HG02973 (cell line): ENCODE measurements around the gene DYDC1.
"Not testable (repeated sequence)": the region's sequence is repeated elsewhere in the genome, so short reads cannot be mapped to it uniquely, and the experiment has no call there.

Experiments
- ATAC-seq: cut with Tn5 transposase; IDR thresholded peaks from one replicate; pipeline ENCODE4 v1.9.1; 2021; ENCODE audit warnings: moderate library complexity; ENCODE audit not compliant: unreplicated experiment

DYDC1 gene

DNA sequence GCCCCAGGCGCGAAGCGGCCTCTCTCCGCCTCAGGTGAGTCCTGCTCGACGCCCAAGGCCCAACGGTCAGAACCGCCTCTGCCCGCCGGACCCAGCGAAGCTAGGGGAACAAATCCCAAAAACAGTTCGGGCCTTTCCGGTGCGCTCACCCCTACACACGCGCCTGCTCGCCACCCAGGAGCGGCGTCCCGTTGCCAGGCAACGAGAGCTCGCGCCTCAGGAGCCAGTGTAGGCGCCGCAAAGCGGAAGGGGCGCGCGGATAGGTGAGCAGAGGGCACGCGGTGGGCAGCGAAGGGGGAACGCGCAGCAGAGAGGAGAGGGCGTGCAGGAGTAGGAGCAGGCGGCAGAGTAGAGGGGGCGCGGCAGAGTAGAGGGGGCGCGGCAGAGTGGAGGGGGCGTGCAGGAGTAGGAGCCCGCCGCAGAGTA lies at the start of gene DYDC1, which contains the start of gene DYDC2:
Gene DYDC1, minus strand, starts transcription at position 193 of the 426 bp plus-strand sequence. CDS start 4,154 bp downstream, outside the sequence.
Gene DYDC2, plus strand, starts transcription at position 219 of the 426 bp plus-strand sequence. CDS start 5,663 bp downstream, outside the sequence.
- peak; percentile 72 for ATAC-seq

DNA sequence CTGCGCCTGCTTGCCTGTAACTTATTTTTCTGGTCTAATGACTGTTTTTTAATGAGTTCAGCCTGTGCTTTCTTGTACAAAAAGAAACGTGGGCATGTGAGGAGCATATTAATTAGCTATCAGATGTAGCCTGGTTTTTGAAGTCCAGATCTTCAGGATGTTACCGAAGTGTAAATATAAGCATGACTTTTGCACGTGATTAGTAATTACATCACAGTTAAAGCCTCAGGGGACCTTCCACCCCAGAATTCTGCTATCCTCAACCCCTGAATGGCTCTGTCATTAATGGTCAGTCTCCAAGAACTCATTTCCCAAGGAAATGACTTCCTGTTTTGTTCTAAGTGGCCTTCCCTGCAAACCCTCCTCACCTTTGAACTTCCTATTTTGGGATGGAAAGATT lies 49.6 kb upstream of the DYDC1 start:
- ATAC-seq: no peak

DNA sequence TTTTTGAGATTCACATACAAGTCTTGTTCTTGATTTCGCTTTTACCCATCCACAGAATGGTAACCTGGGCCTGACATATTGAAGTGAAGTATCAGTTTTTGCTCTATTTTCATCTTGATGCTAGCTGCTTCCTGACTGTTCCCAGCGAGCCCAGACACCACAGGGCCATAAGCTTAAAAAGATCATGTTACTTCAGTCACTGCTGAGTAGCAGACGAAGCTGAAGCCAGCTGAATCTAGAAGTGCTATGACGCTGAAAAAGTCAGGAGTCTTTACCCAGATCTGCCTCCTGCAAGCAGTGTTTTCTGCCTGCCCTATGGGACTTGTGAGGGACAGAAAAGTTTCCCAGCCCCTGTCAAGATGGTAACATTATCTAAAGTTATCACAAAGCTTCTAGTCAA lies 49.1 kb upstream of the DYDC1 start:
- no peak for ATAC-seq

DNA sequence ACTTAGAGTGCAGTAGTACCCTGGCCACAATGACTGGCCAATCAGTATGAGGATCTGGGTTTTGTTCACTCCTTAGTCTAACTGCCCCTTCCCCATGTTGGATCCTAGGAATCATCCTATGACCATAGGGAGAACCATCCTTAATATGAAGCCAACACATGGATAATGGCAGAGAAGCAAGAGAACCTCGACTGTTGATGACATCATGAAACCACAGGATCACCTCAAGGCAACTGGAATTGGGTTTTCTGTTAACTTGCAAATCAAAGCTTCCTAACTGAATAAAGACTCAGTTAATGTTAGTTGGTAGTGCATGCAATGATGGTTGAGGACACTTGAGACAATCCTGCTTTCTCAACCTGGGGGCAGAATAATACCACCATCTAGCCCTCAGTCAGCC lies 48.5 kb upstream of the DYDC1 start:
- ATAC-seq: no peak

- ATAC-seq: no peak
These were observed 43.7 kb upstream of the DYDC1 start for GRCh38 chr10:80400136-80400804.

- ATAC-seq: no peak
These were observed 40.5 kb upstream of the DYDC1 start for GRCh38 chr10:80397014-80397413.

DNA sequence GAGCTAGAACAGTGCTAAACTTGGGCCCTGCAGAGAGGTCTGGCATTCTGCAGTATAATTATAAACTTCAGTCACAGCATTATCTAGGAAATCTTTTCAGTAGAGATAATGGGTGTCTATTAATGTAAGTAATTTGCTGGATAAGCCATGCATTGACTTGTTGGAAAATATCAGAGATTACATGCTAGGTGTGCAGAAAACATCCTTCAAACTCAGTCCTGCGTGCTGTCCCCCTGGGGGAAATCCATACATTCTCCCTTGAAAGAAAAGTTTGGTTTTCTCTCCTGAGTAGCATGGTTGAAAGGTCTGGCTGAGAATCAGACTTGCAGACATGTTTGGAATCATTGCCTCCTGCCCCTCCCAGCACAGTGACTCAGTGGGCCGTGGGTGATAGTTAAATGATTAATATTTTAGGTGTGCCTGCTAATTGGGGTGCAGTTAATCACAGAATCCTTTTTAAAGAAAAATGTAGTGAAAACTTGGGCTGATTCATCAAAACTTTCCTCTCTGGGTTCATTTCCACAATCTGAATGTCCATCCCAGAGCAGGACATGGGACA lies 37.9 kb upstream of the DYDC1 start:
- no peak for ATAC-seq

GRCh38 chr10:80392250-80392649 lies 35.7 kb upstream of the DYDC1 start:
- no peak for ATAC-seq

DNA sequence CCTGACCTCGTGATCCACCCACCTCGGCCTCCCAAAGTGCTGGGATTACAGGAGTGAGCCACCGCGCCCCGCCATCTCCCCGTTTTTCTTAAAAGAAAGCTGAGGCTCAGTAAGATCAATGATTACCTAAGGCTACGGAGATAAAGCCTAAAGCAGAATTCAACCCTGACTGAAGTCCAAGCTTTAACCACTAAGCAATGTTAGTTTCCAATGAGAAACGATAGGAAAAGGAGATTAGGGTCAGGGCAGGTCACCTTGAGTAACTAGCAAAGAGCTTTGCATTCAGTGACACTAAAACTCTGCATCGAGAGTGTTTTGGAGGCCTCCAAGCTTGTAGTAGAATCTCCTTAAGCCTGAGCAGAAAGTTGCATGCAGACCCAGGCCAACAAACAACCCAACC lies 34.2 kb upstream of the DYDC1 start:
- no peak for ATAC-seq

- ATAC-seq: no peak
These were observed 26.4 kb upstream of the DYDC1 start for GRCh38 chr10:80382989-80383388.

DNA sequence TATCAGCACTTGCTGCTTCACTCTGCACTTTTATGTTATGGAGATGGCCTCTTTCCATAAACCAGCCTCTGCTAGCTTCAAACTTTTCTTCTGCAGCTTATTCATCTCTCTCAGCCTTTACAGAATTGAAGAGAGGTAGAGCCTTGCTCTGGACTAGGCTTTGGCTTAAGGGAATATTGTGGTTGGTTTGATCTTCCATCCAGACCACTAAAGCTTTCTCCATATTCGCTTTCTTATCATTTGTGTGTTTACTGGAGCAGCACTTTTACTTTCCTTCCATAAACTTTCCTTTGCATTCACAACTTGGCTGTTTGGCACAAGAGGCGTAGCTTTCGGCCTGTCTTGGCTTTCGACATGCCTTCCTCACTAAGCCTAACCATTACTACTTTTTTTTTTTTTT lies 23.6 kb upstream of the DYDC1 start:
- ATAC-seq: no peak

- ATAC-seq: no peak
These were observed 23.1 kb upstream of the DYDC1 start for GRCh38 chr10:80379701-80380100.

GRCh38 chr10:80373502-80373901 lies 16.9 kb upstream of the DYDC1 start:
- ATAC-seq: no peak

DNA sequence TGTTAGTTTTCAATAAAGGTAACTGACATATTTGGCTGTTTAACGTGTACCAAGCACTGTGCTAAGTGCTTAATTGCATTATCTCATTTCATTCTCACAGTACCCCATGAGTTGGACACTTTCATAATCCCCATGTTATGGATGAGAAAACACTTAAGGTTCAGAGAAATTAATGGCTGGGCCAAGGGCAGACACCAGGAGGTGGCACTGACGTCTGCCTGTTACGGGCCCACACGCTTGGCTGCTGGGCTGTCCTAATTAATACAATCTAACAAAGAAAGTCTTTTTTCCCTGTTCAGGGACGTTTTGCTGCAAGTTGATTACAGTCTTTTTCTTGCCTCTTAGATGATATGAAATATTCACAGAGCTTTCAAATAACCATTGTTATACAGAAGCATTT lies 16.1 kb upstream of the DYDC1 start:
- ATAC-seq: no peak

DNA sequence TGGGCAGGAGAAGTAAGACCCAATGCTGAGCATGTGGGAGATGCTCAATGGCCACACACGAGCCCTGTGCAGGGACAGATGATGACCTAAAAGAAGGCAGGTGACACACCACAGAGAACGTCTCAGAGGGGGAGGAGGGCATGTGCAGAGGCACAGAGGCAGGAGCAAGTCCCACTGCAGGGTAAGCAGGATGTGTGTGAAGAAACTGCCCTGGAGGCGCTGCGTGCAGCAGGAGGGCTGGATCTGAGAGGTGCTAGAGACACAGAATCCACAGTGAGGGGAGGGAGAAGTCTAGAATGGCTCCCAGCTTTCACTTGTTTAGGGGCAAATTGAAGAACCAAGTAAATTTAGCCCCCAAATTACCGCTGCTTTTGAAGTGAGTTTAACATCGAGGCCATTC lies 14.9 kb upstream of the DYDC1 start:
- ATAC-seq: no peak

DNA sequence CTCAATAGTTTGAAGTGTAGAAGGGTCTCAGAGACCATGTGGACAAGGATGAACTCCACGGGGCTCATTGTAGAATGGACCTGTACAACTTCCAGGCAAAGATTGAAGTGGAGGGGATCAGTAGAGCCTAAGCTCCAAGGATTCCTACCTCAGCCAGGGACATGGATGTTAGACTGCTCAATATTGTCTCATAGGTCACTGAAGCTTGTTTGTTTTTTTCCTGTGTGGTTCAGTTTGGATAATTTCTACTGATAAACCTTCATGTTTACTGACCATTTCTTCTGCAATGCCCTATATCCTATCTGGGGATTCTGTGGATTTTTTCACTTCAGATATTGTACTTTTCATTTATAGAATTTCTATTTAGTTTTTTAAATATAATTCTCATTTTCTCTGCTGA lies 9.0 kb upstream of the DYDC1 start:
- ATAC-seq: no peak

GRCh38 chr10:80359644-80360043 lies 3.1 kb upstream of the DYDC1 start:
- ATAC-seq: no peak

GRCh38 chr10:80358925-80359324 lies 2.4 kb upstream of the DYDC1 start:
- not testable (repeated sequence) for ATAC-seq

DNA sequence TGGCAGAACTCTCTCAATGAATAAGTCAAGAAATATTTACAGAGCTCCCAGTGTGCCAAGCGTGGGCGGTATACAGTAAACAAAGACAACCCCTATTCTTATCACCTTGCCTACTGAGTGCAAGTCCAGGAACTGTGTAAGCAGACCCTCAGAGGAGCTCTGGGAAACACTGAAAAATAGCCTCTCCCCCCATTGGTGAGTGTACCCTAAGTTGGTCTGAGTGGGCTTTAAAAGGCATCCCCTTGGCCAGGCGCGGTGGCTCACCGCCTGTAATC lies 1.2 kb upstream of the DYDC1 start:
- no peak for ATAC-seq

- peak; percentile 15 for ATAC-seq
These were observed 665 bp upstream of the DYDC1 start for GRCh38 chr10:80356989-80357850.

DNA sequence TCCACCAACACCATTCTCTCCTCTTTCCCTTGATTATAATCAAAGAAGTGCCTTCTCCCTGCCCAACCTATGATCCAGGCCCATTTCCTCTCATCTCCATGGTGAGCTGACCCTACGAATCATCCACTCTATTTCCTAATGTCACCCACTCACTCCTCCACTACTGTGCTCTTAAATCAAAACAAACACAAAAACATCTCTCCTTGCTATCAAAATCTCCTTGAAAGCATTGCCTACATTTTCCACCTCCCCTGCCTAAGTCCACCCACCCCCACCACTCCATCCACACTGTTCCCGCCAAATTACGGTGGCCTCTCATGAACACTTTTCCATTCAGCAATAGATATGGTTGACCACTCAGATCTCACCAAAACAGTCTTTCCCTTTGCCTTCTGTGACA lies 5.3 kb downstream of the DYDC1 start:
- no peak for ATAC-seq

DNA sequence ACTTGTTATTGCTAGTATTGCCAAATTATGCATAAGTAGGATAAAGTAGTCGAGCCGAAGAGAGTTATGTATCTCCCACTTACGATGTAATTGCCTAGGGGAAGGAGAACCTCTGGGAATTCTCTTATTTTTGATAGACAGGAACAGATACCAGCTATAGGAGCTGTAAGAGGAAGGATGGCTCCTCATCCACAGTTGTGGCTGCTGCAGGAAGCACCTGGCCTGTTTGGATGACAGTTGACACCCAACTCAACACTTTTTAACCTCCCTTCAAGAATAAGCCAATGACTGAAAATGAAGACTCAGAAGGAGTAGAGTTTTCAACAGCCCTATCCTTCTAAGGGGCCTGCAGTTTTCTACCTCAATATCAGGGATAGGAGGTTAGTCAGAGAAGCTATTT lies 6.3 kb downstream of the DYDC1 start:
- no peak for ATAC-seq
